Prostate gland (tissue), 2 donors: ENCODE results near the gene COX10. TPM values are rescaled to one million over a fixed set of nuclear protein-coding genes. Genes with fewer than 3 reads are reported as not detected.

Source experiments
- DNase-seq: peaks from one replicate; pipeline ENCODE4 v3.0.0-alpha.2; 2019; ENCODE audit warnings: low spot score
- H3K27ac ChIP-seq, 2 donors: fragments of 200-600 bp; sonication (generic); 2 replicates each; pipeline ENCODE4 v1.5.1; 2017 to 2019
- H3K27me3 ChIP-seq: fragments of 200-600 bp; sonication (generic); replicated peaks from 2 replicates; pipeline ENCODE4 v1.5.1; 2019; ENCODE audit not compliant: insufficient read depth
- H3K36me3 ChIP-seq, 2 donors: fragments of 200-600 bp; sonication (generic); 1 replicate in 1 of 2; 2 replicates in 1 of 2; pipeline versions ENCODE4 v1.5.1 to v1.8.1; 2017 to 2019
- H3K4me1 ChIP-seq: fragments of 200-600 bp; sonication (generic); replicated peaks from 2 replicates; pipeline ENCODE4 v1.5.1; 2019
- H3K4me3 ChIP-seq, 2 donors: fragments of 200-600 bp; sonication (generic); 2 replicates each; pipeline ENCODE4 v1.5.1; 2017 to 2019
- H3K9me3 ChIP-seq: fragments of 200-600 bp; sonication (generic); 2 replicates; pipeline ENCODE4 v1.5.1; 2017
- POLR2A ChIP-seq: fragments of 450-650 bp; IDR thresholded peaks from one replicate; pipeline ENCODE4 v1.6.1; 2016; ENCODE audit warnings: antibody characterized with exemption, mild to moderate bottlenecking
- POLR2AphosphoS5 ChIP-seq: sonication (generic); formaldehyde crosslinking; IDR thresholded peaks from one replicate; pipeline ENCODE4 v1.6.1; 2017; ENCODE audit warnings: antibody characterized with exemption
- WGBS: methylation state at CpG from one replicate; pipeline ENCODE4 v1.1.5; 2018; 5-methylcytosine and 5-hydroxymethylcytosine counted together
- intact Hi-C: fragments of 100-400 bp; cut with DNase I; formaldehyde crosslinking; loops from one replicate; pipeline ENCODE4 v1.14.2; 2022
- total RNA-seq, 2 donors: library from RNA; depleted of rRNA; stranded (reverse); fragments of >200 nt; gene quantifications; one replicate each; pipeline ENCODE4 v1.1.0, GENCODE V29; 2016
- TF ChIP-seq, protein P1 (sequence below), 4 experiments: fragments of 200-600 bp in 2 of 4; fragments of 450-650 bp in 2 of 4; sonication (generic) in 2 of 4; IDR thresholded peaks; 1 replicate in 3 of 4; 2 replicates in 1 of 4; pipeline ENCODE4 v1.5.1; 2016 to 2019; ENCODE audit warnings: antibody characterized with exemption in 4 of 4, mild to moderate bottlenecking in 2 of 4, moderate library complexity in 2 of 4

COX10 gene
- total RNA-seq, 2 donors from 2014 or later = 16.5 to 35.1 TPM

DNA sequence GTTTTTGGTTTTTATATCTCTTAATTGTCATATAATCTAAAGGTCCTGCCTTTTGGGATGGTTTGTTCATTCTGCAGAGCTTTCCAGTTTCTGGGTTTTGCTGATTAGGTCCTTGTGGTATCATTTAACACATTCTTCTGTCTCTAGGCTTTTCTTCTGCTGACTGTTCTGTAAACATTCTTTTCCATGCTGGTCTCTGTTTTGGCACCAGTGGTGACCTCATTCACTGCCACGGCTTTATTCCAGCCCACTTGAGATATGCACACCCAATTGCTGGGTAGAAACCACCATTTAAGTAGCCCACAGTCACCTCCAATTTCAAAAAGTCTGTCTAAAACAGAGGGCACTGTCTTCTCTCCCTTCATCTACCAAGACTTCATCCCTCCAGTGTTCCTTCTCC lies 31.1 kb upstream of the COX10 start:
- Histone ChIP-seq H3K4me1 (no peaks in the 10 kb centered on the region), H3K27me3 (no peaks in the 10 kb centered on the region), H3K9me3 (no peaks in the 10 kb centered on the region), H3K27ac (no peak overlapping the region), H3K36me3 (peaks cover 0 to 4% of the 10 kb centered on the region in 2 donors), H3K4me3 (no peak overlapping the region)
- 38% methylated on average over 1 of the region's 1 CpG for WGBS
- TF ChIP-seq POLR2A = no peak
- TF ChIP-seq, protein P1, sequence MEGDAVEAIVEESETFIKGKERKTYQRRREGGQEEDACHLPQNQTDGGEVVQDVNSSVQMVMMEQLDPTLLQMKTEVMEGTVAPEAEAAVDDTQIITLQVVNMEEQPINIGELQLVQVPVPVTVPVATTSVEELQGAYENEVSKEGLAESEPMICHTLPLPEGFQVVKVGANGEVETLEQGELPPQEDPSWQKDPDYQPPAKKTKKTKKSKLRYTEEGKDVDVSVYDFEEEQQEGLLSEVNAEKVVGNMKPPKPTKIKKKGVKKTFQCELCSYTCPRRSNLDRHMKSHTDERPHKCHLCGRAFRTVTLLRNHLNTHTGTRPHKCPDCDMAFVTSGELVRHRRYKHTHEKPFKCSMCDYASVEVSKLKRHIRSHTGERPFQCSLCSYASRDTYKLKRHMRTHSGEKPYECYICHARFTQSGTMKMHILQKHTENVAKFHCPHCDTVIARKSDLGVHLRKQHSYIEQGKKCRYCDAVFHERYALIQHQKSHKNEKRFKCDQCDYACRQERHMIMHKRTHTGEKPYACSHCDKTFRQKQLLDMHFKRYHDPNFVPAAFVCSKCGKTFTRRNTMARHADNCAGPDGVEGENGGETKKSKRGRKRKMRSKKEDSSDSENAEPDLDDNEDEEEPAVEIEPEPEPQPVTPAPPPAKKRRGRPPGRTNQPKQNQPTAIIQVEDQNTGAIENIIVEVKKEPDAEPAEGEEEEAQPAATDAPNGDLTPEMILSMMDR (IDR thresholded peaks at IDR 0.05) = no peak
- no peak for TF ChIP-seq POLR2AphosphoS5
- no peak for DNase-seq
- intact Hi-C loops = no loop called here

DNA sequence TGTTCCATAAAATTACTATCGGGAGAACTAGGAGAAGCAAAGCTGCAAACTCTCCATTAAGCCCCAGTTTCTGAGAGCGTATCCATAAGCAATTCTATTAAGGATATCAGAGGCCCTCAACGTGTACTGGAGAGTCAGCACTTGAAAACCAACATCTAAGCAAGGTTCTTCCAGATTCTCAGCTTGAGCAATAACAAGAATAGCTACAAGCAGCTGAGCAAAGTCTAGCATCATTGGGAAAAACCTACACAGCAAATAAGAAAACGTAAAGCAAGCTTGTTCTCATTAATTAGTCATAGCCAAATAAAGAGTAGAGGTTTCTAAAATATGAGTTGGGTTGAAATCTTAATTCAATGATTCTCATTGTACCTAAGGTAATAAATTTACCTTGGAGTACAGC lies 26.9 kb upstream of the COX10 start:
- TF ChIP-seq, protein P1 (IDR thresholded peaks at IDR 0.05) = no peak
- TF ChIP-seq POLR2AphosphoS5 (no peak), POLR2A (no peak)
- H3K4me3 ChIP-seq = no peak overlapping the region
- H3K27ac ChIP-seq = no peak overlapping the region
- 82% methylated on average over 4 of the region's 4 CpGs for WGBS
- intact Hi-C loops = no loop called here
- no peaks in the 10 kb centered on the region for H3K36me3 ChIP-seq
- H3K27me3 ChIP-seq = no peaks in the 10 kb centered on the region
- no peaks in the 10 kb centered on the region for H3K4me1 ChIP-seq
- no peaks in the 10 kb centered on the region for H3K9me3 ChIP-seq
- no peak for DNase-seq

DNA sequence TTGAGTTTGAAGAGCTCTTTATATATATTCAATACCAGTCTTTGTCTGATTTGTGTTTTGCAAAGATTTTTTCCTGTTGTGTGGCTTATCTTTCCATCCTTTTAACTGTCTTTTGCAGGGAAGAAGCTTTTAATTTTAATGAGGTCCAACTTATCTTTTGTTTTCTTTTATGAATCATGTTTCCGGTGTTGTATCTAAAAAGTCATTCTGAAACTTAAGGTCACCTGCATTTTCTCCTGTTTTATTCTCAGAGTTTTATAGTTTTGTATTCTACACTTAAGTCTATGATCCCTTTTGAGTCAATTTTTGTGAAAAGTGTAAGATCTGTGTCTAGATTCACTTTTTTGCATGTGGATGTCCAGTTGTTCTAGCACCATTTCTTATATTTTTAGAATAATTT lies 24.6 kb upstream of the COX10 start:
- WGBS = 63% methylated on average over 1 of the region's 1 CpG
- no peaks in the 10 kb centered on the region for H3K36me3 ChIP-seq
- intact Hi-C loops = no loop called here
- no peaks in the 10 kb centered on the region for H3K27me3 ChIP-seq
- TF ChIP-seq, protein P1 (IDR thresholded peaks at IDR 0.05) = no peak
- TF ChIP-seq POLR2AphosphoS5 = no peak
- no peak for TF ChIP-seq POLR2A
- H3K4me3 ChIP-seq = no peak overlapping the region
- no peak for DNase-seq
- H3K4me1 ChIP-seq = no peaks in the 10 kb centered on the region
- no peak overlapping the region for H3K27ac ChIP-seq
- no peaks in the 10 kb centered on the region for H3K9me3 ChIP-seq

DNA sequence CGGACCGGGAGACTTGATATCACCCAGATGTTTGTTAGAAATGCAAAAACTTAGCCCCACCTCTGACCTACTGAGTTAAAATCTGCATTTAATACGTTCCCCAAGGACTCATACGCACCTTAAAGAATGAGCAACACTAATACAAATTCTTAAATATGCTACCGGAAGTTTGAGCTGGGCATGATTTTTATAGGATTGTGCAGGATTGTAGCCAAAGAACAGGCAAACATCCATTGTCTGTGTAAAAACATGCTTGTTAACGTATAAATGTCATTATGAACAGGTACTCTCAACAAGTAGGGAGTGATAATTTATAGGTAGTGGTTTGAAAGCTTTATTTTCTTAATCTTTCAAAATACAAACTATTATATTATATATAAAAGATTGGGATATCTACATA lies 22.3 kb upstream of the COX10 start:
- TF ChIP-seq POLR2A (no peak), POLR2AphosphoS5 (peak; percentile 52)
- Histone ChIP-seq H3K27me3 (no peaks in the 10 kb centered on the region), H3K27ac (no peak overlapping the region), H3K9me3 (no peaks in the 10 kb centered on the region), H3K4me3 (no peak overlapping the region), H3K36me3 (no peaks in the 10 kb centered on the region), H3K4me1 (no peaks in the 10 kb centered on the region)
- intact Hi-C loops = no loop called here
- DNase-seq = no peak
- WGBS = 38% methylated on average over 6 of the region's 6 CpGs

DNA sequence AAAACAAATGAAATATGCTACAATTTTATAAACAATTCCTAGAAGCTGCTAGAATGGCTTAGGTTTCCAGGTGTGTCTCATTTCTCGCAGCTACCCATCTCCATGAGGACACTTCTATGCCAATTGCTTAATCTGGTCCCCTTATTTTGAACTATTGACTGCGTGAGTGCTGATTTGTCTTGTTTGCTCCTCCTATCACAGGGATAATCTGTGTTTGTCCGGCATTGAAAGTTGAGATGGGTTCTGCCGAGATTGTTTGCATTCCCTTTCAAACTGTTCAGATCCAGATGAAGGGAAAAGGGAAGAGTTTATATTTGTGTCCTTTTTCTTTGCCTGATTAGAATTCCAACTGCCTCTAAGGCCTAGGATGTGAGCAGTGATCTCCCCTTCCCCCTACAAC lies 21.7 kb upstream of the COX10 start:
- Histone ChIP-seq H3K4me3 (no peak overlapping the region), H3K27me3 (no peaks in the 10 kb centered on the region), H3K36me3 (no peaks in the 10 kb centered on the region), H3K4me1 (no peaks in the 10 kb centered on the region), H3K27ac (no peak overlapping the region), H3K9me3 (no peaks in the 10 kb centered on the region)
- DNase-seq = no peak
- intact Hi-C loops = no loop called here
- TF ChIP-seq POLR2A = no peak
- TF ChIP-seq, protein P1 (IDR thresholded peaks at IDR 0.05) = no peak
- no peak for TF ChIP-seq POLR2AphosphoS5
- WGBS = 36% methylated on average over 4 of the region's 4 CpGs
